ENCODE measurements around the gene PIK3AP1. TPM values are rescaled to one million over a fixed set of nuclear protein-coding genes. Genes with fewer than 3 reads are reported as not detected.

The PIK3AP1 gene
- polyA plus RNA-seq, 1 of the 3 experiments (the other 2 are of a cell fraction): 0.07 TPM

- TF ChIP-seq FOXJ3 (CRISPR knock-in tag; IDR thresholded peaks at IDR 0.05) (no peak), SIN3A (IDR thresholded peaks at IDR 0.05; ENCODE audit: borderline replicate concordance, low read depth, low read length) (no peak), GABPA (IDR thresholded peaks at IDR 0.05; ENCODE audit: low read depth) (no peak), CHD2 (IDR thresholded peaks at IDR 0.05; ENCODE audit: low read length, partially characterized antibody) (no peak), TEAD4 (IDR thresholded peaks at IDR 0.05; ENCODE audit: borderline replicate concordance, insufficient read depth) (no peak), CTCF (IDR thresholded peaks at IDR 0.05) (no peak), EP300 (IDR thresholded peaks at IDR 0.05; ENCODE audit: borderline replicate concordance in 1 of 2, low read depth in 1 of 2, low read length in 1 of 2) (no peak), NFIC (IDR thresholded peaks at IDR 0.05; ENCODE audit: borderline replicate concordance) (no peak), TCF12 (IDR thresholded peaks at IDR 0.05) (no peak), USF1 (IDR thresholded peaks at IDR 0.05; ENCODE audit: borderline replicate concordance, low read depth) (no peak), EZH2phosphoT487 (IDR thresholded peaks at IDR 0.05; ENCODE audit: borderline replicate concordance, low read depth) (no peak), ZBTB33 (IDR thresholded peaks at IDR 0.05; ENCODE audit: borderline replicate concordance, low read depth) (no peak), ELF1 (IDR thresholded peaks at IDR 0.05) (no peak), IRF3 (IDR thresholded peaks at IDR 0.05; ENCODE audit: low read depth, low read length) (no peak)
- ChIA-PET POLR2A (no interaction called here), CTCF (interaction anchor here (1.2 kb wide), 1 partner anchor 23 kb away, joined by 4 read pairs; no protein-coding TSS in a partner anchor)
- Histone ChIP-seq H3K4me1 (ENCODE audit: control insufficient read depth in 1 of 2, insufficient read depth in 2 of 2, low read depth in 1 of 2, low read length in 1 of 2) (peaks cover 0 to 5% of the 10 kb centered on the region in 2 experiments; a peak in 2 of 4 replicates), H3K27ac (ENCODE audit: low read depth in 2 of 2, low read length in 1 of 2) (no peak overlapping the region), H3K36me3 (replicated peaks in 1 of 2; ENCODE audit: control insufficient read depth in 1 of 2, insufficient read depth in 2 of 2, low read length in 1 of 2) (peaks cover 19 to 21% of the 10 kb centered on the region in 2 experiments), H3K9me2 (no peaks in the 10 kb centered on the region), H3K79me2 (ENCODE audit: insufficient read depth) (peaks cover 100% of the 10 kb centered on the region), H3K9ac (no peak overlapping the region), H3K27me3 (ENCODE audit: insufficient read depth) (no peaks in the 10 kb centered on the region), H2AFZ (ENCODE audit: low read depth) (no peak overlapping the region), H3K4me2 (no peak overlapping the region), H3K4me3 (ENCODE audit: low read depth in 2 of 2, low read length in 1 of 2) (no peak overlapping the region), H4K20me1 (ENCODE audit: insufficient read depth) (peaks cover 98% of the 10 kb centered on the region), H3F3A (replicated peaks; ENCODE audit: insufficient read depth) (peaks cover 4% of the 10 kb centered on the region), H3K9me3 (no peaks in the 10 kb centered on the region)
- DNase-seq: no peak
- WGBS (ENCODE audit: low lambda C conversion rate): 92% methylated on average over 2 of the region's 2 CpGs
Observed at GRCh38 chr10:96579133-96579532, 141.2 kb downstream of the PIK3AP1 start.
